Mesothelial cell of epicardium (in vitro differentiated cells): ENCODE results near the gene CCNL2. TPM values are rescaled to one million over a fixed set of nuclear protein-coding genes. Genes with fewer than 3 reads are reported as not detected.

Experiments
- DNase-seq, 2 experiments: peaks; one replicate each; pipeline ENCODE4 v3.0.0; 2021; ENCODE audit warnings: low spot score in 2 of 2; ENCODE audit not compliant: unreplicated experiment in 2 of 2
- H3K27ac Mint-ChIP-seq: 2 replicates; pipeline ENCODE4 v1.8.0; 2021; ENCODE audit warnings: mixed read lengths
- H3K27me3 Mint-ChIP-seq: 2 replicates; pipeline ENCODE4 v1.8.0; 2021; ENCODE audit warnings: low read depth, mixed read lengths
- H3K36me3 Mint-ChIP-seq: 2 replicates; pipeline ENCODE4 v1.8.0; 2021; ENCODE audit warnings: mixed read lengths
- H3K4me1 Mint-ChIP-seq: 2 replicates; pipeline ENCODE4 v1.8.0; 2021; ENCODE audit warnings: mixed read lengths
- H3K4me3 Mint-ChIP-seq: 2 replicates; pipeline ENCODE4 v1.8.0; 2021; ENCODE audit warnings: mild to moderate bottlenecking, moderate library complexity, mixed read lengths
- H3K9me3 Mint-ChIP-seq: 2 replicates; pipeline ENCODE4 v1.8.0; 2021; ENCODE audit warnings: mixed read lengths
- total RNA-seq: library from RNA; stranded (reverse); gene quantifications from 3 replicates; pipeline ENCODE4 v1.2.1, GENCODE V29; 2021
- TF ChIP-seq, protein P1 (sequence below): fragments of 200-600 bp; sonication (generic); IDR thresholded peaks from one replicate; pipeline ENCODE4 v1.5.0; 2021; ENCODE audit warnings: antibody characterized with exemption; ENCODE audit not compliant: unreplicated experiment

CCNL2 gene
- total RNA-seq, 1 donor from 2014 or later: 423 TPM

DNA sequence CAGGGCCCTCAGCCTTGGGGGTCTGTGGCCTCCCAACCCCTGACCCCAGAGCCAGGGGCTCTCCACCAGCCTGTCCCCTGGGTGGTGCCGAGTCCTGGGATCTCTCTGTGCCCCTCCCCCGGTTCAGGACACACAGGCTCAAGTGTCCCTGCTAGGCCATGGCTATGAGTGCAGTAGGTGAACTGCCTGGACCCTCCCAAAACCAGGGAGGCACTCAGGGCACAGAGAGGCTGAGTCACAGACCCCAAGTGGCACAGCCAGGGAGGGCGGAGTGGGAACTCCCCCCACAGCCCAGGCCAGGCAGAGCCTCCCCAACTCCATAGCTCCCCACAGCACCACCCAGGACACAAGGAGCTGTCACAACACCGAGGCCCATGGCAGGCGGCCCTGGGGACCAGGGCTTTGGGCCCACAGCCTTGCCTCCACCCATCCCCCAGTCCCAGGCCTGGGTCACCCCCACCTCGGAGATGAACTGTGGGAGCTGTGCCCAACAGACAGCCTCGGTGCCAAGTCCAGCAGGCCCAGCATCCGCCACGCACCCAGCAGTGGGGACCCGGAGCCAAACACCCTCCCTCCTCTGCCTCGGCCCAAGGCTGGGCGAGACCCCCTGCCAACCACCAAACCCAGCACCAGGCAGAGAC lies 53.2 kb downstream of the CCNL2 start:
- Mint-ChIP-seq H3K27ac (no peak overlapping the region), H3K27me3 (no peaks in the 10 kb centered on the region), H3K4me1 (peaks cover 12% of the 10 kb centered on the region), H3K4me3 (no peak overlapping the region), H3K9me3 (no peaks in the 10 kb centered on the region), H3K36me3 (peaks cover 4% of the 10 kb centered on the region)
- DNase-seq: no peak
- TF ChIP-seq, protein P1, sequence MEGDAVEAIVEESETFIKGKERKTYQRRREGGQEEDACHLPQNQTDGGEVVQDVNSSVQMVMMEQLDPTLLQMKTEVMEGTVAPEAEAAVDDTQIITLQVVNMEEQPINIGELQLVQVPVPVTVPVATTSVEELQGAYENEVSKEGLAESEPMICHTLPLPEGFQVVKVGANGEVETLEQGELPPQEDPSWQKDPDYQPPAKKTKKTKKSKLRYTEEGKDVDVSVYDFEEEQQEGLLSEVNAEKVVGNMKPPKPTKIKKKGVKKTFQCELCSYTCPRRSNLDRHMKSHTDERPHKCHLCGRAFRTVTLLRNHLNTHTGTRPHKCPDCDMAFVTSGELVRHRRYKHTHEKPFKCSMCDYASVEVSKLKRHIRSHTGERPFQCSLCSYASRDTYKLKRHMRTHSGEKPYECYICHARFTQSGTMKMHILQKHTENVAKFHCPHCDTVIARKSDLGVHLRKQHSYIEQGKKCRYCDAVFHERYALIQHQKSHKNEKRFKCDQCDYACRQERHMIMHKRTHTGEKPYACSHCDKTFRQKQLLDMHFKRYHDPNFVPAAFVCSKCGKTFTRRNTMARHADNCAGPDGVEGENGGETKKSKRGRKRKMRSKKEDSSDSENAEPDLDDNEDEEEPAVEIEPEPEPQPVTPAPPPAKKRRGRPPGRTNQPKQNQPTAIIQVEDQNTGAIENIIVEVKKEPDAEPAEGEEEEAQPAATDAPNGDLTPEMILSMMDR: no peak

DNA sequence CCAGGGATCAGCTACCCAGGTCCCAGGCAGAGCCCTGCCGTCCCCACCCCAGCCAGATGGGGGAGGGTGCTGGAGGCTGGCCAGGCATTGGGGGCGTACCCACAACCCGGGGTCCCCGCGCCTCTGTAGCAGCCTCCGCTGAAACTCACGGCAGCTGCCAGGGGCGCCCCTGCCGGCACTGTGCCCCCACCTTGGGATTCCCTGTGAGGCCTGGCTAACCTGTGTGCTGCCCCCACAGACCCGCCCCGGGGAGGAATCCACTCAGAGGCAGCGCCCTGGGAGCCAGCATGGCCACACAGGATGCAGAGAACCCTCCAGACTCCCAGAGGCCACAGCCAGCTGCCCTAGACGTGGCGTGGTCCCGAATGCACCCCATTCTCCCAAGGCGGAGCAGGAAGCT lies 53.8 kb downstream of the CCNL2 start:
- H3K9me3 Mint-ChIP-seq: no peaks in the 10 kb centered on the region
- TF ChIP-seq, protein P1: no peak
- no peaks in the 10 kb centered on the region for H3K27me3 Mint-ChIP-seq
- no peak for DNase-seq
- no peak overlapping the region for H3K4me3 Mint-ChIP-seq
- no peak overlapping the region for H3K27ac Mint-ChIP-seq
- H3K36me3 Mint-ChIP-seq: peaks cover 10% of the 10 kb centered on the region
- H3K4me1 Mint-ChIP-seq: peaks cover 12% of the 10 kb centered on the region

DNA sequence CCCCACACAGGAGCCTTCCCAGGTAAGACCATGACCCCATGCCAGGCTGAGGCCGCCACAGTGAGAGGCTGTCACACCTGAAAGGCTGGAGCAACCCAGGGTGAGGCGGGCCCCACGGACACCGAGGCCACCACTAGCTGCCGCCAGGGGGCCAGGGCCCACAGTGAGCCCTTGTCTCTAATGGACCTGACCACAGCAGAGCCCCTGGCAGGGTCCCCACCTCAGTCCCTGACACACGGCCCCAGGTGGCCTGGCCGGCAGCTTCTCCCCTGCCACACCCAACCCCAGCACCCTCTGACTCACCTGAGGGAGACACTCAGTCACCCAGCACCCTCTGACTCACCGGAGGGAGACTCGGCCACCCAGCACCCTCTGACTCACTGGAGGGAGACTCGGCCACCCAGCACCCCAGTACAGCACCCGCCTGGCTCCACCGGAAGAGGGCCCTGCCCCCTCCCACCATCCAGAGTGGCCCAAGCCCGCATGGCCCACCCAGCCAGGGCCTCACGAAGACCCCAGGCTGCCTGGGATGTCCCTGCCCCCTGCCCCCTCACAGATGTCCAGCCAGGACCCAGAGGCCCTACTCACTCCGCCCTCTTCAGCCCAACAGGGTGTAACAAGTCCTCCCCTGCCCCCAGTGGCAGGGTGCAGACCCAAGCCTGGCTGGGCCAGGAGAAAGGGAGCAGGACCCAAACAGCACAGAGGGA lies 54.3 kb downstream of the CCNL2 start:
- peaks cover 12% of the 10 kb centered on the region for H3K4me1 Mint-ChIP-seq
- H3K27ac Mint-ChIP-seq: no peak overlapping the region
- H3K36me3 Mint-ChIP-seq: peaks cover 12% of the 10 kb centered on the region
- TF ChIP-seq, protein P1: peak; percentile 71
- no peak for DNase-seq
- H3K4me3 Mint-ChIP-seq: no peak overlapping the region
- no peaks in the 10 kb centered on the region for H3K9me3 Mint-ChIP-seq
- H3K27me3 Mint-ChIP-seq: no peaks in the 10 kb centered on the region

DNA sequence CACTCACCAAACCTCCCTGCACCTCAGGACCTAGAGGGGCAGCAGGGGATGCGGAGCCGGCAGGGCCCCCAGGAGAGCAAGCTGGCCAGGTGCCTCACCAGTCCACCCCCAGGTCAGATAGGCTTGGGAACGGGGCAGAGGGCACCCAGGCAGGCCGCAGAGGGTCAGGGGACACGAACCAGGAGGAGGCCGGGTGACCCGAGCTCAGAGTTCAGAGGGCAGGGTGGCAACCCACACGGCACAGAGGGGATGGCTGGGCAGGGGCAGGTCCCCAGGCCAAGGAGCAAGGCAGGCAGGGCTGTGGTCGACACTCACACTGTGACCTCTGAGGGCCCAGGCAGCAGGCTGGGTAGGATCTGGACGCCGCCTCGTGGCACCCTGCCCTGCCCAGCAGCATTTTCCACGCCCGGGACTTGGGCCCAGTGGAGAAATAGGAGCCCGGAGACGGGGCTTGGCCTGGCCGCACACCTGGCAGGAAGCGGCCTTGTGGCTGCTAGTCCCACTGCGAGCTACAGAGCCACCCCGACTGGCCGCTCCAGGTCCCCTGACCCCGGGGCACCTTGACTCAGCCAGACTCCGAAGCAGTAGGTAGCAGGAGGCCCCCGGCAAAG lies 55.2 kb downstream of the CCNL2 start:
- TF ChIP-seq, protein P1: no peak
- peaks cover 12% of the 10 kb centered on the region for H3K4me1 Mint-ChIP-seq

DNA sequence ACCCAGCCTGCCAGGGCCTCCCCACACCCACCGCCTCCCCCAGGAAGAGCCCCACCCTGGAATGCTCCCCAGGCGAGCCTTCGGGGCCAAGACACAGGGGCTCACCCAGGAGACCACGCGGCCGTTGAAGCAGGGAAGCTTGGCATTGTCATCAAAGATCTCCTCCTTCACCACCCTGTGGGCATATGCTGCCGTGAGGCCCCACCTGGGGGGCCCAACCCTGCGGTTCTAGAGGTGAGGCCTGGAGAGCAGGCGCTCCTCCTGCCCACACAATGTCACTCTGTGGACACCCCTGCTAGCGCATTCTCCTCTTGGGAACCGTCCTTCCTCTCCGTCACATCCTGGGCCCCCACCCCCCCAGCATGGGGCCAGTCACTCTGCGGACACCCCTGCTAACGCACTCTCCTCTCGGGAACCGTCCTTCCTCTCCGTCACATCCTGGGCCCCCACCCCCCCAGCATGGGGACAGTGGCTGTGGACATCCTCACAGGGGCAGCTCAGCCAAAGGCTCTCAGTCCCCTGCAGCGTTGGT lies 56.5 kb downstream of the CCNL2 start:
- Mint-ChIP-seq H3K4me3 (no peak overlapping the region), H3K27ac (no peak overlapping the region), H3K9me3 (no peaks in the 10 kb centered on the region), H3K27me3 (no peaks in the 10 kb centered on the region), H3K4me1 (peaks cover 9% of the 10 kb centered on the region), H3K36me3 (peaks cover 18% of the 10 kb centered on the region)
- DNase-seq: no peak
- TF ChIP-seq, protein P1: no peak

More for the DNA sequence above, 55.2 kb downstream of the CCNL2 start:
- no peak for DNase-seq
- Mint-ChIP-seq H3K4me3 (no peak overlapping the region), H3K27ac (no peak overlapping the region), H3K27me3 (no peaks in the 10 kb centered on the region), H3K9me3 (no peaks in the 10 kb centered on the region), H3K36me3 (peaks cover 14% of the 10 kb centered on the region)
